Measurements from ENCODE around the gene SPAM1. TPM values are rescaled to one million over a fixed set of nuclear protein-coding genes. Genes with fewer than 3 reads are reported as not detected.
"Not testable (repeated sequence)": the region's sequence is repeated elsewhere in the genome, so short reads cannot be mapped to it uniquely, and the experiment has no call there.

SPAM1 gene
- total RNA-seq, 2 experiments from 2014 or later: not detected

DNA sequence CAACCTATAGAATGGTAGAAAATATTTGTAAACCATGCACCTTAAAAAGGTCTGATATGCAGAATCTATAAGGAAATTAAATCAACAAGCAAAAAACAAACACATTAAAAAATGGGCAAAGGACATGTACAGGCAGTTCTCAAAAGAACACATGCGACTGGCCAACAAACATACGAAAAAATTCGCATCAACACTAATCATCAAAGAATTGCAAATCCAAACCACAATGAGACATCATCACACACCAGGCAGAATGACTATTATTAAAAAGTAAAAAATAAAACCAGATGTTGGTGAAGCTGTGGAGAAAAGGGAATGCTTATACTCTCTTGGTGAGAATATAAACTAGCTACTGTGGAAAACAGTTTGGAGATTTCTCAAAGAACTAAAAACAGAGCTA, 74.7 kb downstream of the SPAM1 start:
- Mint-ChIP-seq H3K27ac (no peak overlapping the region), H3K36me3 (ENCODE audit: low read depth) (no peaks in the 10 kb centered on the region), H3K4me1 (ENCODE audit: low read depth) (no peaks in the 10 kb centered on the region), H3K9me3 (ENCODE audit: insufficient read depth) (no peaks in the 10 kb centered on the region), H3K27me3 (ENCODE audit: low read depth) (no peaks in the 10 kb centered on the region), H3K4me3 (no peak overlapping the region)
- ChIA-PET POLR2A (no interaction called here), CTCF (no interaction called here)
- ATAC-seq (no peak), DNase-seq (no peak)

DNA sequence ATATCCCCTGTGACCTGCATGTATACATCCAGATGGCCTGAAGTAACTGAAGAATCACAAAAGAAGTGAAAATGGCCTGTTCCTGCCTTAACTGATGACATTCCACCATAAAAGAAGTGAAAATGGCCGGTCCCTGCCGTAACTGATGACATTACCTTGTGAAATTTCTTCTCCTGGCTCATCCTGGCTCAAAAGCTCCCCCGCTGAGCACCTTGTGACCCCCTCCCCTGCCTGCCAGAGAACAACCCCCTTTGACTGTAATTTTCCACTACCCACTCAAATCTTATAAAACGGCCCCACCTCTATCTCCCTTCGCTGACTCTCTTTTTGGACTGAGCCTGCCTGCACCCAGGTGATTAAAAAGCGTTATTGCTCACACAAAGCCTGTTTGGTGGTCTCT, 83.3 kb downstream of the SPAM1 start:
- CTCF ChIA-PET; ATAC-seq; H3K4me1 Mint-ChIP-seq (ENCODE audit: low read depth); H3K9me3 Mint-ChIP-seq (ENCODE audit: insufficient read depth); DNase-seq; H3K36me3 Mint-ChIP-seq (ENCODE audit: low read depth); H3K27me3 Mint-ChIP-seq (ENCODE audit: low read depth); POLR2A ChIA-PET; H3K4me3 Mint-ChIP-seq; H3K27ac Mint-ChIP-seq: not testable (repeated sequence)

DNA sequence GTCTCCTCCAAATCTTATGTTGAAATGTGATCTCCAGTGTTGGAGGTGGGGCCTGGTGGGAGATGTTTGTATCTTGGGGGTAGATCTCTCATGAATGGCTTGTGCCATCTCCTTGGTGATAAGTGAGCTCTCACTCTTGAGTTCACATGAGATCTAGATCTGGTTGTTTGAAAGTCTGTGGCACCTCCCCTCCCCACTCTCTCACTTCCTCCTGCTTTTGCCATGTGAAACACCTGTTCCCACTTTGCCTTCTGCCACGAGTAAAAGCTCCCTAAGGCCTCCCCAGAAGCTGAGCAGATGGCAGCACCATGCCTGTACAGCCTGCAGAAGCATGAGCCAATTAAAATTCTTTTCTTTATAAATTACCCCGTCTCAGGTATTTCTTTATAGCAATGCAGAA, 84.3 kb downstream of the SPAM1 start:
- Mint-ChIP-seq H3K4me1 (ENCODE audit: low read depth) (no peaks in the 10 kb centered on the region), H3K9me3 (ENCODE audit: insufficient read depth) (no peaks in the 10 kb centered on the region), H3K27ac (no peak overlapping the region), H3K36me3 (ENCODE audit: low read depth) (no peaks in the 10 kb centered on the region), H3K4me3 (no peak overlapping the region), H3K27me3 (ENCODE audit: low read depth) (no peaks in the 10 kb centered on the region)
- ChIA-PET CTCF (no interaction called here), POLR2A (no interaction called here)
- ATAC-seq (no peak), DNase-seq (no peak)

Other genes with a start within 250 kb of the SPAM1 start
- gene WASL, start 176.2 kb upstream of the SPAM1 start, total RNA-seq: 1 to 10 TPM; 7.5 to 7.6 TPM
- not detected for gene HYAL4, start 80.1 kb upstream of the SPAM1 start, total RNA-seq
- gene TMEM229A, start 107.8 kb downstream of the SPAM1 start, total RNA-seq: not detected

Measured in activated CD8-positive, alpha-beta T cell treated with anti-CD3 and anti-CD28 coated beads, Interleukin-2, amount 10 ng/mL, durations not matched to agents 7 days and 5 days (primary cell).